Erythroblast (primary cell): Measurements from ENCODE around the gene DPF3.

Experiments used
- GATA1 ChIP-seq: IDR thresholded peaks from 2 replicates; pipeline ENCODE4 v1.6.1; 2011; ENCODE audit warnings: low read depth, mild to moderate bottlenecking, control low read depth, low read length, moderate library complexity
- POLR2A ChIP-seq: IDR thresholded peaks from 2 replicates; pipeline ENCODE4 v1.6.1; 2011; ENCODE audit warnings: mild to moderate bottlenecking, low read length

DNA sequence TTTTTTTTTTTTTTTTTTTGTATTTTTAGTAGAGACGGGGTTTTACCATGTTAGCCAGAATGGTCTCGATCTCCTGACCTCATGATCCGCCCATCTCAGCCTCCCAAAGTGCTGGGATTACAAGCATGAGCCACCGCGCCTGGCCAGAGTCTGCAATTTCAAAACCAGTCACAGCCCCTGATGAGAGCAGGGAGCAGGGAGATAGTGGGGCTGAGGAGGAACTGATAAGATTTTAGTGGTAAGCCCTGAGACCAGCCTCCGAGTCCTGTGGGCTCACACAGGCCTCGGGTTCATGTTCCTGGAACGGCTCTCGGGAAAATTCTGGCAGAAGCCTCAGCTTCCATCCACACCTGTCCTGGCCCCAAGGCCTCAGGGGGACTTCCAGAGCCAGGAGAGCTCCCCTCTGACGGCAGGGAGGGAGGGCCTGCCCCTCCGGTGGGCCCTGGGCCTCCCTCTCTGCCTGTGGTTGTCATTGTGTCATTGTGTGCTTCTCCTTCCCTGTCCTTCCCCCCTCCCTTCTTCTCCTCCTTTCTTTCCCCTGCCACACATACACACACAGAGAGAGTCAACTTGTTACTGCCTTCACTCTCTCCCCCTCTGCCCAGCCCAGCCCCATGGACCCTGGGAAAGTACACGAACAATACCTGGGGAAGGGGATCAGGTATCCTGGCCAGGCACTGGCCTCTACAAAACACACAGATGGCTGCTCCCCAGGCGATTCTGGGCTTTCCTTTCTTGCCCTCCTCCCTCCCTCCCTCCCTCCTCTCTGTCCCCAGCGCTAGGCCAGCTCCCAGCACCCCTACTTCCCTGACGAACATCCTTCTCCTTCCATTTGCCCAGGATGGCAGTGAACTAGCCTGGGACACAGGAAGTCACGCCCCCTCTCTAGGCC is 294.1 kb downstream of the DPF3 start:
- no peak for TF ChIP-seq POLR2A
- no peak for TF ChIP-seq GATA1
